ENCODE results near the gene EXOC3L2. TPM values are rescaled to one million over a fixed set of nuclear protein-coding genes. Genes with fewer than 3 reads are reported as not detected.

EXOC3L2 gene
- total RNA-seq, 1 experiment from 2014 or later = not detected

DNA sequence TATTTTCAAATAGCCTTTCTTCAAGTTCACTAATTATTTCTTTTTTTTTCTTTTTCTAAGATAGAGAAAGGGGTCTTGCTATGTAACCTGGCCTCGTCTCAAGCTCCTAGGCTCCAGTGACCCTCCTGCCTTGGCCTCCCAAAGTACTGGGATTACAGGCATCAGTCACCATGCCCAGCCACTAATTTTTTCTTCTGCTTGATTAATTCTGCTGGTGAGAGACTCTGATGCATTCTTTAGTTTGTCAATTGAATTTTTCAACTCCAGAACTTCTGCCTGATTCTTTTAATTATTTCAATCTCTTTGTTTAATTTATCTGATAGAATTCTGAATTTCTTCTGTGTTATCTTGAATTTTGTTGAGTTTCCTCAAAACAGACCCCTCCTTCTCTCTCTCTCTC lies 55.2 kb downstream of the EXOC3L2 start:
- Histone ChIP-seq H3K9ac (ENCODE audit: low read length) (no peak overlapping the region), H3K9me2 (replicated peaks; ENCODE audit: insufficient read depth, low read length) (no peaks in the 10 kb centered on the region), H3K79me2 (ENCODE audit: low read length) (no peaks in the 10 kb centered on the region), H2AFZ (ENCODE audit: low read length) (no peak overlapping the region), H3K27me3 (ENCODE audit: low read length) (no peaks in the 10 kb centered on the region), H3K9me3 (ENCODE audit: low read length) (no peaks in the 10 kb centered on the region), H3K4me1 (ENCODE audit: low read length) (no peaks in the 10 kb centered on the region), H4K20me1 (ENCODE audit: insufficient read depth, low read depth, low read length) (no peaks in the 10 kb centered on the region), H3K4me2 (ENCODE audit: low read depth, low read length, poor library complexity, severe bottlenecking) (no peak overlapping the region), H3K27ac (ENCODE audit: low read length) (no peak overlapping the region), H3K4me3 (ENCODE audit: low read length) (no peak overlapping the region), H3K36me3 (ENCODE audit: insufficient read depth, low read length) (no peaks in the 10 kb centered on the region)
- DNase-seq = no peak

- Histone ChIP-seq H3K4me3 (ENCODE audit: low read length) (no peak overlapping the region), H4K20me1 (ENCODE audit: insufficient read depth, low read depth, low read length) (no peaks in the 10 kb centered on the region), H3K27me3 (ENCODE audit: low read length) (no peaks in the 10 kb centered on the region), H3K9me2 (replicated peaks; ENCODE audit: insufficient read depth, low read length) (no peaks in the 10 kb centered on the region), H3K4me2 (ENCODE audit: low read depth, low read length, poor library complexity, severe bottlenecking) (no peak overlapping the region), H3K4me1 (ENCODE audit: low read length) (no peaks in the 10 kb centered on the region), H3K36me3 (ENCODE audit: insufficient read depth, low read length) (no peaks in the 10 kb centered on the region), H3K9ac (ENCODE audit: low read length) (no peak overlapping the region), H3K79me2 (ENCODE audit: low read length) (no peaks in the 10 kb centered on the region), H3K9me3 (ENCODE audit: low read length) (no peaks in the 10 kb centered on the region), H2AFZ (ENCODE audit: low read length) (no peak overlapping the region), H3K27ac (ENCODE audit: low read length) (no peak overlapping the region)
- peak; percentile 85 for DNase-seq
These were observed 57.6 kb downstream of the EXOC3L2 start for GRCh38 chr19:45187421-45188100.

- Histone ChIP-seq H3K4me3 (ENCODE audit: low read length) (no peak overlapping the region), H3K79me2 (ENCODE audit: low read length) (no peaks in the 10 kb centered on the region), H3K4me2 (ENCODE audit: low read depth, low read length, poor library complexity, severe bottlenecking) (no peak overlapping the region), H3K9ac (ENCODE audit: low read length) (no peak overlapping the region), H3K9me3 (ENCODE audit: low read length) (no peaks in the 10 kb centered on the region), H4K20me1 (ENCODE audit: insufficient read depth, low read depth, low read length) (0 out of 2 replicates have a peak, but pooled peaks cover under 1% of the 10 kb centered on the region), H3K9me2 (replicated peaks; ENCODE audit: insufficient read depth, low read length) (no peaks in the 10 kb centered on the region), H2AFZ (ENCODE audit: low read length) (no peak overlapping the region), H3K4me1 (ENCODE audit: low read length) (no peaks in the 10 kb centered on the region), H3K27ac (ENCODE audit: low read length) (no peak overlapping the region), H3K27me3 (ENCODE audit: low read length) (no peaks in the 10 kb centered on the region), H3K36me3 (ENCODE audit: insufficient read depth, low read length) (no peaks in the 10 kb centered on the region)
- DNase-seq = no peak
These were observed 58.5 kb downstream of the EXOC3L2 start for GRCh38 chr19:45186509-45187334.

DNA sequence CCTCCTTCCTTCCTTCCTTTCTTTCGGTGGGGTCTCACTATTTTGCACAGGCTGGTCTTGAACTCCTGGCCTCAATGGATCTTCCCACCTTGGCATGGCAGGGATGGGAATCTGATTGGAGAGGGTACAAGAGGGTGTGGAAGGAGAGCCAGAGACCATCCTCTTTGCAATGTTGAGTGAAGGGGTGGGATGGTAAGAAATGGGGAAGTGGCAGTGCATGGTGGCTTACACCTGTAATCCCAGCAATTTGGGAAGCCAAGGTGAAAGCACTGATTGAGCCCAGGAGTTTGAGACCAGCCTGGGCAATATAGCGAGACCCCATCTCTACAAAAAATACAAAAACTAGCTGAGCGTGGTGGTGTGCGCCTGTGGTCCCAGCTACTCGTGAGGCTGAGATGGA lies 61.1 kb downstream of the EXOC3L2 start:
- Histone ChIP-seq H3K27ac (ENCODE audit: low read length) (no peak overlapping the region), H3K36me3 (ENCODE audit: insufficient read depth, low read length) (no peaks in the 10 kb centered on the region), H3K9me3 (ENCODE audit: low read length) (no peaks in the 10 kb centered on the region), H3K27me3 (ENCODE audit: low read length) (no peaks in the 10 kb centered on the region), H2AFZ (ENCODE audit: low read length) (no peak overlapping the region), H3K4me3 (ENCODE audit: low read length) (no peak overlapping the region), H4K20me1 (ENCODE audit: insufficient read depth, low read depth, low read length) (peaks cover 9% of the 10 kb centered on the region; the same call in 1 of the 2 replicates), H3K9ac (ENCODE audit: low read length) (no peak overlapping the region), H3K9me2 (replicated peaks; ENCODE audit: insufficient read depth, low read length) (no peaks in the 10 kb centered on the region), H3K4me2 (ENCODE audit: low read depth, low read length, poor library complexity, severe bottlenecking) (no peak overlapping the region), H3K79me2 (ENCODE audit: low read length) (peaks cover 9% of the 10 kb centered on the region; the same call in 1 of the 2 replicates), H3K4me1 (ENCODE audit: low read length) (peaks cover 13% of the 10 kb centered on the region)
- DNase-seq = no peak

GRCh38 chr19:45182758-45183157 lies 62.4 kb downstream of the EXOC3L2 start:
- Histone ChIP-seq H3K4me2 (ENCODE audit: low read depth, low read length, poor library complexity, severe bottlenecking) (no peak overlapping the region), H3K27ac (ENCODE audit: low read length) (no peak overlapping the region), H3K9me2 (replicated peaks; ENCODE audit: insufficient read depth, low read length) (no peaks in the 10 kb centered on the region)

GRCh38 chr19:45180936-45181335 lies 64.3 kb downstream of the EXOC3L2 start:
- no peaks in the 10 kb centered on the region for H3K36me3 ChIP-seq (ENCODE audit: insufficient read depth, low read length)
- H3K9me2 ChIP-seq (replicated peaks; ENCODE audit: insufficient read depth, low read length) = no peaks in the 10 kb centered on the region
- no peaks in the 10 kb centered on the region for H3K27me3 ChIP-seq (ENCODE audit: low read length)
- no peak overlapping the region for H3K4me3 ChIP-seq (ENCODE audit: low read length)
- no peak overlapping the region for H3K9ac ChIP-seq (ENCODE audit: low read length)
- H2AFZ ChIP-seq (ENCODE audit: low read length) = no peak overlapping the region
- H3K27ac ChIP-seq (ENCODE audit: low read length) = no peak overlapping the region
- peaks cover 21% of the 10 kb centered on the region for H3K4me1 ChIP-seq (ENCODE audit: low read length)
- peaks cover 9% of the 10 kb centered on the region; the same call in 1 of the 2 replicates for H4K20me1 ChIP-seq (ENCODE audit: insufficient read depth, low read depth, low read length)
- H3K9me3 ChIP-seq (ENCODE audit: low read length) = no peaks in the 10 kb centered on the region
- H3K79me2 ChIP-seq (ENCODE audit: low read length) = peaks cover 19% of the 10 kb centered on the region
- no peak for DNase-seq
- no peak overlapping the region for H3K4me2 ChIP-seq (ENCODE audit: low read depth, low read length, poor library complexity, severe bottlenecking)

More at GRCh38 chr19:45182758-45183157, 62.4 kb downstream of the EXOC3L2 start:
- Histone ChIP-seq H3K9ac (ENCODE audit: low read length) (no peak overlapping the region), H3K9me3 (ENCODE audit: low read length) (no peaks in the 10 kb centered on the region), H3K4me1 (ENCODE audit: low read length) (peaks cover 13% of the 10 kb centered on the region), H4K20me1 (ENCODE audit: insufficient read depth, low read depth, low read length) (peaks cover 9% of the 10 kb centered on the region; the same call in 1 of the 2 replicates), H3K4me3 (ENCODE audit: low read length) (no peak overlapping the region), H3K36me3 (ENCODE audit: insufficient read depth, low read length) (no peaks in the 10 kb centered on the region), H3K79me2 (ENCODE audit: low read length) (peaks cover 10% of the 10 kb centered on the region; the same call in 1 of the 2 replicates), H2AFZ (ENCODE audit: low read length) (no peak overlapping the region), H3K27me3 (ENCODE audit: low read length) (no peaks in the 10 kb centered on the region)
- DNase-seq = no peak

DNA sequence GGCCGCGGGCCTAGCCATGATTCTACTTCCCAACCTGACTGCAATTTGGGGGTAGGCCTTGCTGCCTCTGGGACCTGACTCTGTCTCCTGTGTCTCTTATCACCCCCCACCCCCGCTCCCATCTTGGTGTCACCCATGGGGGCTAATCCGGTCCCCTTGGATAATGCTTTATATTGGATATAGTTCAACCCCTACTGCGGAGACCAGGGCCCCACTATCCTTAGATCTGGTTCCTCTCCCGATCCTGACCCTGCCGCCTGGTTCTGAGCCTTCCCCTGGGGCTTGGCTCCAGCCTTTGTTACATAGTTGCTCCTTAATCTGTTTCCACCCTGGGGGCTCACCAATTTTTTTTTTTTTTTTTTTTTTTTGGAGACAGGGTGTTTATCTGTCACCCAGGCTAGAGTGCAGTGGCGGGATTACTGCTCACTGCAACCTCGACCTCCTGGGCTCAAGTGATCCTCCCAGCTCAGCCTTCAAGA lies 65.3 kb downstream of the EXOC3L2 start:
- peak overlapping the region; percentile 82 for H3K9ac ChIP-seq (ENCODE audit: low read length)
- peaks cover 19% of the 10 kb centered on the region for H3K79me2 ChIP-seq (ENCODE audit: low read length)
- no peak overlapping the region for H2AFZ ChIP-seq (ENCODE audit: low read length)

More for the DNA sequence above, 65.3 kb downstream of the EXOC3L2 start:
- no peak for DNase-seq
- Histone ChIP-seq H3K4me2 (ENCODE audit: low read depth, low read length, poor library complexity, severe bottlenecking) (peak overlapping the region; percentile 92), H3K36me3 (ENCODE audit: insufficient read depth, low read length) (no peaks in the 10 kb centered on the region), H3K9me2 (replicated peaks; ENCODE audit: insufficient read depth, low read length) (no peaks in the 10 kb centered on the region), H3K27me3 (ENCODE audit: low read length) (no peaks in the 10 kb centered on the region), H3K4me3 (ENCODE audit: low read length) (peak overlapping the region; percentile 95), H3K9me3 (ENCODE audit: low read length) (no peaks in the 10 kb centered on the region), H4K20me1 (ENCODE audit: insufficient read depth, low read depth, low read length) (peaks cover 9% of the 10 kb centered on the region; the same call in 1 of the 2 replicates), H3K27ac (ENCODE audit: low read length) (no peak overlapping the region), H3K4me1 (ENCODE audit: low read length) (peaks cover 21% of the 10 kb centered on the region)
